OCI-LY1 (cell line): ENCODE measurements around the gene ARHGEF10L.

Experiments
- H2AFZ ChIP-seq: fragments of 200-600 bp; sonication (generic), shearing (Covaris generic); 2 replicates; pipeline ENCODE4 v1.6.0; 2014; ENCODE audit warnings: antibody characterized with exemption, mild to moderate bottlenecking, low read length
- H3F3A ChIP-seq: fragments of 200-600 bp; sonication (generic), shearing (Covaris generic); 2 replicates; pipeline ENCODE4 v1.6.0; 2014; ENCODE audit warnings: mild to moderate bottlenecking, antibody characterized with exemption, low read length, moderate library complexity; ENCODE audit not compliant: insufficient read depth
- H3K27ac ChIP-seq: fragments of 200-600 bp; sonication (generic); 2 replicates; pipeline ENCODE4 v1.5.1; 2014; ENCODE audit warnings: low read length, mixed run types, mild to moderate bottlenecking, low read depth; ENCODE audit not compliant: poor library complexity, severe bottlenecking
- H3K27me3 ChIP-seq: fragments of 200-600 bp; sonication (generic); 2 replicates; pipeline ENCODE4 v1.6.0; 2014; ENCODE audit warnings: antibody characterized with exemption, mild to moderate bottlenecking, low read length, moderate library complexity; ENCODE audit not compliant: insufficient read depth
- H3K36me3 ChIP-seq: fragments of 200-600 bp; sonication (generic); 2 replicates; pipeline ENCODE4 v1.6.1; 2014; ENCODE audit warnings: mild to moderate bottlenecking, antibody characterized with exemption, low read length, moderate library complexity, mixed read lengths; ENCODE audit not compliant: insufficient read depth
- H3K4me1 ChIP-seq: fragments of 200-600 bp; sonication (generic); 2 replicates; pipeline ENCODE4 v1.5.1; 2014; ENCODE audit warnings: mild to moderate bottlenecking, low read length, moderate library complexity; ENCODE audit not compliant: insufficient read depth, severe bottlenecking
- H3K4me2 ChIP-seq: fragments of 200-600 bp; sonication (generic), shearing (Covaris generic); 2 replicates; pipeline ENCODE4 v1.6.1; 2014; ENCODE audit warnings: low read length
- H3K4me3 ChIP-seq: fragments of 200-600 bp; sonication (generic); 2 replicates; pipeline ENCODE4 v1.5.1; 2014; ENCODE audit warnings: low read length, low read depth, mild to moderate bottlenecking, mixed read lengths; ENCODE audit not compliant: poor library complexity, severe bottlenecking
- H3K79me2 ChIP-seq: fragments of 200-600 bp; shearing (Covaris generic); 2 replicates; pipeline ENCODE4 v1.6.1; 2016; ENCODE audit warnings: mixed run types, low read length, mixed read lengths; ENCODE audit not compliant: insufficient read depth
- H3K9ac ChIP-seq: fragments of 200-600 bp; sonication (generic), shearing (Covaris generic); 2 replicates; pipeline ENCODE4 v1.6.1; 2014; ENCODE audit warnings: mild to moderate bottlenecking, low read length, mixed read lengths
- H3K9me2 ChIP-seq: fragments of 200-600 bp; sonication (generic), shearing (Covaris generic); 2 replicates; pipeline ENCODE4 v1.6.1; 2014; ENCODE audit warnings: low read depth, mild to moderate bottlenecking, low read length, mixed read lengths
- H3K9me3 ChIP-seq: fragments of 200-600 bp; shearing (Covaris generic); 2 replicates; pipeline ENCODE4 v1.6.1; 2014; ENCODE audit warnings: low read length, mixed read lengths
- H4K20me1 ChIP-seq: fragments of 200-600 bp; sonication (generic), shearing (Covaris generic); 2 replicates; pipeline ENCODE4 v1.6.0; 2016; ENCODE audit warnings: mild to moderate bottlenecking, low read length; ENCODE audit not compliant: insufficient read depth
- EZH2 ChIP-seq: fragments of 200-600 bp; sonication (generic), shearing (Covaris generic); IDR thresholded peaks from 2 replicates; pipeline ENCODE4 v1.8.0; 2017; ENCODE audit warnings: borderline replicate concordance, mixed run types, mild to moderate bottlenecking, antibody characterized with exemption, low read length, moderate library complexity, mixed read lengths
- TF ChIP-seq, protein P1 (sequence below): fragments of 200-600 bp; sonication (generic), shearing (Covaris generic); IDR thresholded peaks from 2 replicates; pipeline ENCODE4 v1.5.1; 2017; ENCODE audit warnings: mild to moderate bottlenecking, antibody characterized with exemption, low read length, moderate library complexity, mixed read lengths

The ARHGEF10L gene

DNA sequence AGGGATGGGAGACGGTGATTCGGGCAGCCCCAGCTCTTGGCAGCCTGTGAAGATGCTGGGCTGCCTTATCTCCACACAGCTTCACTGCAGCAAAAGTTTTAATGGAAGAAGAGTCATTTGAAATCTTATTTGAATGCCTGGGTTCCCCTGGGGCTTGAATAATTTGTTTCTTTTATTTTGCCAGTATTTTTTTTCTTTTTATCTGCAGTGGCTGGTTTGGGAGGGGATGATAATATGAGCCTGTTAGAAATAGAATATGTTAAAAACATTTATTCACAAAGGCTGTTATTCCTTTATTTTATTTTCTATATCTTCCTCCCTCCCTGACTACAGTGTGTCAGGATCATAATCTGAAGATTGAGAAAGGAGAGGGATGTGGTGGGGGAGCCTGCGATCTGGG is 103.4 kb downstream of the ARHGEF10L start:
- no peak overlapping the region for H3K9ac ChIP-seq
- H3K27me3 ChIP-seq, result no peaks in the 10 kb centered on the region
- H4K20me1 ChIP-seq, result no peaks in the 10 kb centered on the region
- H3K27ac ChIP-seq, result no peak overlapping the region
- no peaks in the 10 kb centered on the region for H3K4me1 ChIP-seq
- H3F3A ChIP-seq, result no peaks in the 10 kb centered on the region
- no peak overlapping the region for H3K4me3 ChIP-seq
- no peaks in the 10 kb centered on the region for H3K36me3 ChIP-seq
- H3K79me2 ChIP-seq, result no peaks in the 10 kb centered on the region
- H3K9me2 ChIP-seq, result no peaks in the 10 kb centered on the region
- no peak overlapping the region for H3K4me2 ChIP-seq
- H2AFZ ChIP-seq, result no peak overlapping the region
- TF ChIP-seq, protein P1, sequence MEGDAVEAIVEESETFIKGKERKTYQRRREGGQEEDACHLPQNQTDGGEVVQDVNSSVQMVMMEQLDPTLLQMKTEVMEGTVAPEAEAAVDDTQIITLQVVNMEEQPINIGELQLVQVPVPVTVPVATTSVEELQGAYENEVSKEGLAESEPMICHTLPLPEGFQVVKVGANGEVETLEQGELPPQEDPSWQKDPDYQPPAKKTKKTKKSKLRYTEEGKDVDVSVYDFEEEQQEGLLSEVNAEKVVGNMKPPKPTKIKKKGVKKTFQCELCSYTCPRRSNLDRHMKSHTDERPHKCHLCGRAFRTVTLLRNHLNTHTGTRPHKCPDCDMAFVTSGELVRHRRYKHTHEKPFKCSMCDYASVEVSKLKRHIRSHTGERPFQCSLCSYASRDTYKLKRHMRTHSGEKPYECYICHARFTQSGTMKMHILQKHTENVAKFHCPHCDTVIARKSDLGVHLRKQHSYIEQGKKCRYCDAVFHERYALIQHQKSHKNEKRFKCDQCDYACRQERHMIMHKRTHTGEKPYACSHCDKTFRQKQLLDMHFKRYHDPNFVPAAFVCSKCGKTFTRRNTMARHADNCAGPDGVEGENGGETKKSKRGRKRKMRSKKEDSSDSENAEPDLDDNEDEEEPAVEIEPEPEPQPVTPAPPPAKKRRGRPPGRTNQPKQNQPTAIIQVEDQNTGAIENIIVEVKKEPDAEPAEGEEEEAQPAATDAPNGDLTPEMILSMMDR, result no peak
- TF ChIP-seq EZH2, result no peak
- no peaks in the 10 kb centered on the region for H3K9me3 ChIP-seq

DNA sequence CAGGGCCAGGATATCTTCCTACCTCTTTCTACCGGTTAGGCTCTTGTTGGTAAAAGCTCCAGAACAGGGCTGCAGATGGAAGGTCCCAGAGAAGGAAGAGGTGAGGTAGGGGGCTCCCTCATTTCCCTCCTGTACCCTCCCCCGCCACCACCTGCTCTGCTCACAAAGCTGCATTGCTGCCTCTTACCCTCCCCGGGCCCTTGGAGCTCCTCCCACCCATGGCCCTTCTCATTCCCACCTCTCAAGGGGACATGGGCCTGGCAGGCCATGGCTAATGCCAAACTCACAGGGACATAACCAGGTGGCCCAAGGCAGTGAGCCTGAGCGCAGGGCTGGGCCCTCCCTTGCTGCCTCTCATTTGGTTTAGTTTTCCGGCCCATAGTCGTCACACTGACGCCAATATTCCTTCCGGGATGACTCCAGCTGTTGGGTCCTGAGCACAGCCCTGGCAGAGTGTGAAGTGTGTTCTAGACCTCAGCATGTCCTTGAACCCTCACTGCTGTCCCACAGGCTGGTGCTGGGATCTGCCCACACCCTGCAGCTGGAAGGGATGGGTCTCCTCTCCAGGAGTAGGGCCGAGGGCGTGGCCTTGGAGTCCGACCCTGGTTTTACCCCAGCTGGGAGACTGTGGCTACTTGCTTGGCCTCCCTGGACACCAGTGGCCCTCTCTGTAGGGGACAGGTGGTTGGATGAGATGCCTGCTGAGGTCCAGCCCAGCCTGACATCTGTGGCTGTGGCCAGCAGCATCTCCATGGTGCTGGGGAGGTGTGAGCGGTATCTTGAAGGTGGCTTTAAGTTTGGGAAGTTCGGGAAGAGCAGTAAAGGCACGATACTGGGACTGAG is 104.6 kb downstream of the ARHGEF10L start:
- no peaks in the 10 kb centered on the region for H3K36me3 ChIP-seq
- no peak overlapping the region for H3K4me3 ChIP-seq
- H3K4me2 ChIP-seq, result no peak overlapping the region
- no peak overlapping the region for H3K9ac ChIP-seq
- H3K27ac ChIP-seq, result no peak overlapping the region
- H2AFZ ChIP-seq, result no peak overlapping the region
- H3K4me1 ChIP-seq, result no peaks in the 10 kb centered on the region
- no peaks in the 10 kb centered on the region for H3K79me2 ChIP-seq
- no peaks in the 10 kb centered on the region for H3K9me2 ChIP-seq
- no peaks in the 10 kb centered on the region for H3K9me3 ChIP-seq
- H3F3A ChIP-seq, result no peaks in the 10 kb centered on the region
- H4K20me1 ChIP-seq, result no peaks in the 10 kb centered on the region
- TF ChIP-seq EZH2, result no peak
- TF ChIP-seq, protein P1, result no peak
- no peaks in the 10 kb centered on the region for H3K27me3 ChIP-seq

DNA sequence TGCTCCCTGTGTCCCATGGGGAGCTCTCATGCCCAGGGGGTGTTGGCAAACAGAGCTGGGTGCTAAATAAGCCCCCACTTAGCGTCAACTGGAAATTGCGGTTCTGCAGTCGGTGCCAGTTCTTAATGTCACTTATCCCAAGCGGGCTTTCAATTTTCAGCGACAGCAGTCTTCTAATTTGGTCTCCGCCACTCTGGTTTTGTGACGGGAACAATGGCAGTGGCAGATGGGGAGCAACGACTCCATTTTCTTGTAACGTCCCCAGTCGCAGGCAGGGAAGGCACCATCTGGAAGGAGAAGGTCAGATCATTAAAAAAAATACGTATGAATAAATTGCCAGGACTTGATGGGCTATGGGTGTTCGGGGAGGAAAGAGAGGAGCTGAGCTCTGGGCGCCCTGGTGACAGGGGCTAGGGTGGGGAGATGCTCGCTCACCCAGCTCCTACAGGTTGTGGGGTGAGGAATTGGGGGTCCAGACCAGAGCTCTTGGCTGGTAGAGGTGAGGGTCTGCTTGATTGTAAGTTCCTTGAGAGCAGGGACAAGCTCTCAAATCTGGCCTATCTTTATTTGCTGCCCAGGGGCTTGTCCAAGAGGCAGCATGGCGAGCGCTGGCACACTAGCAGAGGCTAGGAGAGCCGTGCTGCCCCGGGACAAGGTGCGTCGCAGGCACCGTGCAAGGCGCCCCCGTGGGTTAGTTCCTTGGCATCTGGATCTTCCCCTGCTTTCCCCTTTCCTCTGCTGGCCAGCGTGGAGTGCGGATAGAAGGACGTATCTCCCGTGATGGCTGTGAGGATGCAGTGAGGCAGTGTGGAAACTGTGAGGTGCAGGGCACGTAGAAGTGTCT is 105.8 kb downstream of the ARHGEF10L start:
- Histone ChIP-seq H3K4me2 (no peak overlapping the region), H3K36me3 (no peaks in the 10 kb centered on the region), H3F3A (no peaks in the 10 kb centered on the region), H3K4me3 (no peak overlapping the region), H3K9me3 (no peaks in the 10 kb centered on the region), H3K4me1 (no peaks in the 10 kb centered on the region), H3K9ac (no peak overlapping the region), H3K27ac (no peak overlapping the region), H3K9me2 (no peaks in the 10 kb centered on the region), H3K27me3 (no peaks in the 10 kb centered on the region), H2AFZ (no peak overlapping the region), H3K79me2 (no peaks in the 10 kb centered on the region), H4K20me1 (no peaks in the 10 kb centered on the region)
- TF ChIP-seq EZH2, result no peak
- TF ChIP-seq, protein P1, result no peak
